HL-60/S4 treated with retinoic acid at 250 ng/mL for 4 days and 3 days (cell line): ENCODE measurements around the gene IFITM5.
"Not testable (repeated sequence)": the region's sequence is repeated elsewhere in the genome, so short reads cannot be mapped to it uniquely, and the experiment has no call there.

ENCODE experiments used
- in situ Hi-C: fragments of 300-500 bp; cut with MboI; formaldehyde crosslinking; loops from 2 replicates; pipeline ENCODE4 v1.7.0; 2022; ENCODE audit warnings: low sequenced_read_pairs

Gene IFITM5

GRCh38 chr11:313304-313786, 14.0 kb upstream of the IFITM5 start:
- in situ Hi-C loops = no loop called here

GRCh38 chr11:312092-312816, 12.9 kb upstream of the IFITM5 start:
- in situ Hi-C loops = no loop called here

- in situ Hi-C loops = not testable (repeated sequence)
Observed at GRCh38 chr11:311013-311748, 11.9 kb upstream of the IFITM5 start.

- in situ Hi-C loops = not testable (repeated sequence)
Observed at GRCh38 chr11:309979-310572, 10.8 kb upstream of the IFITM5 start.

- in situ Hi-C loops = not testable (repeated sequence)
Observed at GRCh38 chr11:308740-309665, 9.7 kb upstream of the IFITM5 start.

- in situ Hi-C loops = not testable (repeated sequence)
Observed at GRCh38 chr11:307766-308708, 8.7 kb upstream of the IFITM5 start, which contains the start of gene IFITM2. TSS of gene IFITM2 (plus strand) at chr11:307816. CDS start at chr11:308193, 377 bp downstream.

GRCh38 chr11:306645-307371, 7.5 kb upstream of the IFITM5 start:
- in situ Hi-C loops = no loop called here

GRCh38 chr11:305844-306211, 6.5 kb upstream of the IFITM5 start:
- in situ Hi-C loops = no loop called here

GRCh38 chr11:304915-305843, 5.9 kb upstream of the IFITM5 start:
- in situ Hi-C loops = no loop called here

GRCh38 chr11:304061-304506, 4.8 kb upstream of the IFITM5 start:
- in situ Hi-C loops = no loop called here

GRCh38 chr11:303363-303762, 4.0 kb upstream of the IFITM5 start:
- in situ Hi-C loops = no loop called here

- in situ Hi-C loops = no loop called here
Observed at GRCh38 chr11:299951-300735, 817 bp upstream of the IFITM5 start.

- in situ Hi-C loops = no loop called here
Observed at GRCh38 chr11:298406-299065, 790 bp downstream of the IFITM5 start.

- in situ Hi-C loops = no loop called here
Observed at GRCh38 chr11:297586-298405, 1.5 kb downstream of the IFITM5 start.

GRCh38 chr11:297051-297585, 2.2 kb downstream of the IFITM5 start:
- in situ Hi-C loops = no loop called here
